OCI-LY7 (cell line): ENCODE data around the gene MTUS2. TPM values are rescaled to one million over a fixed set of nuclear protein-coding genes. Genes with fewer than 3 reads are reported as not detected.

Experiments used
- BruUV-seq: library from RNA; stranded (reverse); fragments of 400-500 nt; replicated peaks from 2 replicates; lab custom pipeline; 2021; lab: Mats Ljungman, UMichigan
- CTCF ChIA-PET: fragments of 300-600 bp; sonication (Branson Sonifier 250); formaldehyde crosslinking; loops from one replicate; lab custom pipeline; 2022; ENCODE audit warnings: antibody characterized with exemption; ENCODE audit not compliant: unreplicated experiment; lab: Charles Lee
- POLR2A ChIA-PET: fragments of 300-600 bp; sonication (Branson Sonifier 250); formaldehyde crosslinking; loops from one replicate; lab custom pipeline; 2022; ENCODE audit warnings: antibody characterized with exemption; lab: Charles Lee
- DNase-seq: peaks from one replicate; pipeline ENCODE4 v3.0.0-alpha.2; 2015; ENCODE audit warnings: low spot score
- H2AFZ ChIP-seq: fragments of 200-600 bp; sonication (generic), shearing (Covaris generic); 2 replicates; pipeline ENCODE4 v1.6.1; 2014; ENCODE audit warnings: mild to moderate bottlenecking, antibody characterized with exemption, low read length, moderate library complexity
- H3K27ac ChIP-seq: fragments of 200-600 bp; sonication (generic); 2 replicates; pipeline ENCODE4 v1.5.1; 2014; ENCODE audit warnings: mixed run types, low read depth, mild to moderate bottlenecking, moderate library complexity, low read length, inconsistent platforms; ENCODE audit not compliant: poor library complexity, severe bottlenecking
- H3K36me3 ChIP-seq: fragments of 200-600 bp; sonication (generic); 2 replicates; pipeline ENCODE4 v1.6.1; 2014; ENCODE audit warnings: mild to moderate bottlenecking, antibody characterized with exemption, low read length, moderate library complexity, mixed read lengths; ENCODE audit not compliant: insufficient read depth
- H3K4me1 ChIP-seq: fragments of 200-600 bp; sonication (generic); 2 replicates; pipeline ENCODE4 v1.5.1; 2014; ENCODE audit warnings: mild to moderate bottlenecking, low read length; ENCODE audit not compliant: insufficient read depth, poor library complexity, severe bottlenecking
- H3K4me2 ChIP-seq: fragments of 200-600 bp; sonication (generic); 2 replicates; pipeline ENCODE4 v1.6.1; 2014; ENCODE audit warnings: mild to moderate bottlenecking, low read length
- H3K4me3 ChIP-seq: fragments of 200-600 bp; sonication (generic); 2 replicates; pipeline ENCODE4 v1.5.1; 2014; ENCODE audit warnings: mild to moderate bottlenecking, low read depth, low read length; ENCODE audit not compliant: poor library complexity, severe bottlenecking
- H3K79me2 ChIP-seq: fragments of 200-600 bp; sonication (generic); 2 replicates; pipeline ENCODE4 v1.6.1; 2016; ENCODE audit warnings: low read depth, mild to moderate bottlenecking, low read length, moderate library complexity, mixed read lengths; ENCODE audit not compliant: insufficient read depth
- H3K9me2 ChIP-seq: fragments of 200-600 bp; sonication (generic); 2 replicates; pipeline ENCODE4 v1.6.1; 2016; ENCODE audit warnings: mild to moderate bottlenecking, low read length, mixed read lengths; ENCODE audit not compliant: insufficient read depth
- H3K9me3 ChIP-seq: fragments of 200-600 bp; sonication (generic); 2 replicates; pipeline ENCODE4 v1.6.1; 2014; ENCODE audit warnings: mild to moderate bottlenecking, mixed run types, low read length, mixed read lengths
- H4K20me1 ChIP-seq: fragments of 200-600 bp; sonication (generic); 2 replicates; pipeline ENCODE4 v1.6.1; 2014; ENCODE audit warnings: mild to moderate bottlenecking, antibody characterized with exemption, low read length, moderate library complexity, mixed read lengths; ENCODE audit not compliant: insufficient read depth
- EZH2phosphoT487 ChIP-seq: fragments of 200-600 bp; sonication (generic); IDR thresholded peaks from 2 replicates; pipeline ENCODE4 v1.6.1; 2018; ENCODE audit warnings: low read depth, borderline replicate concordance, mild to moderate bottlenecking, mixed run types, antibody characterized with exemption, low read length, moderate library complexity, mixed read lengths
- intact Hi-C: fragments of 100-400 bp; cut with micrococcal nuclease; formaldehyde crosslinking; loops from one replicate; pipeline ENCODE4 v1.10.0; 2022; ENCODE audit not compliant: unreplicated experiment
- total RNA-seq, 2 experiments: library from RNA; depleted of rRNA in 1 of 2; stranded (reverse); fragments of >200 nt in 1 of 2; shearing (Covaris generic) in 1 of 2; gene quantifications; 2 replicates each; pipeline ENCODE4 v1.2.3, GENCODE V29; 2014 to 2022
- TF ChIP-seq, protein P1 (sequence below): fragments of 200-600 bp; sonication (generic); conservative IDR thresholded peaks from 2 replicates; pipeline ENCODE4 v1.5.1; 2014; ENCODE audit warnings: mild to moderate bottlenecking, antibody characterized with exemption, low read length, moderate library complexity, mixed read lengths

The MTUS2 gene
- total RNA-seq, 2 experiments from 2014 or later: 0.16 to 9.8 TPM

DNA sequence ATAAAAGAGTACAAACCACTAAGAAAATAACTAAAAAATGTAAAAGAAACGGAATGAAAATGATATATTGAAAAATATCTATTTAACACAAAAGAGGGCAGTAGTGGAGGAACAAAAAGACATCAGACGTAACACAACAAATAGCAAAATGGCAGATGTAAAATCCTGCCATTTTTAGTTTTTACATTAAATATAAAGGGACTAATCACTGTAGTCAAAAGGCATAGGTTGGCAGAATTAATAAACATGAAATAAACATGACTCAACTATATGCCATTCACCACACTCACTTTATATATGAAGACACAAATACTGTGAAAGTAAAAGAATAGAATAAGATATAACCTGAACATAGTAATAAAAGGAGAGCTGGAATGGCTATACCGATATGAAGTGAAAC lies 11.0 kb downstream of the MTUS2 start:
- Histone ChIP-seq H3K79me2 (no peaks in the 10 kb centered on the region), H3K9me3 (peaks cover 17% of the 10 kb centered on the region; the same call in 1 of the 2 replicates), H3K4me1 (no peaks in the 10 kb centered on the region), H3K4me3 (no peak overlapping the region), H3K36me3 (no peaks in the 10 kb centered on the region), H2AFZ (no peak overlapping the region), H3K9me2 (no peaks in the 10 kb centered on the region), H3K4me2 (no peak overlapping the region), H3K27ac (no peak overlapping the region), H4K20me1 (no peaks in the 10 kb centered on the region)
- TF ChIP-seq EZH2phosphoT487: no peak
- TF ChIP-seq, protein P1, sequence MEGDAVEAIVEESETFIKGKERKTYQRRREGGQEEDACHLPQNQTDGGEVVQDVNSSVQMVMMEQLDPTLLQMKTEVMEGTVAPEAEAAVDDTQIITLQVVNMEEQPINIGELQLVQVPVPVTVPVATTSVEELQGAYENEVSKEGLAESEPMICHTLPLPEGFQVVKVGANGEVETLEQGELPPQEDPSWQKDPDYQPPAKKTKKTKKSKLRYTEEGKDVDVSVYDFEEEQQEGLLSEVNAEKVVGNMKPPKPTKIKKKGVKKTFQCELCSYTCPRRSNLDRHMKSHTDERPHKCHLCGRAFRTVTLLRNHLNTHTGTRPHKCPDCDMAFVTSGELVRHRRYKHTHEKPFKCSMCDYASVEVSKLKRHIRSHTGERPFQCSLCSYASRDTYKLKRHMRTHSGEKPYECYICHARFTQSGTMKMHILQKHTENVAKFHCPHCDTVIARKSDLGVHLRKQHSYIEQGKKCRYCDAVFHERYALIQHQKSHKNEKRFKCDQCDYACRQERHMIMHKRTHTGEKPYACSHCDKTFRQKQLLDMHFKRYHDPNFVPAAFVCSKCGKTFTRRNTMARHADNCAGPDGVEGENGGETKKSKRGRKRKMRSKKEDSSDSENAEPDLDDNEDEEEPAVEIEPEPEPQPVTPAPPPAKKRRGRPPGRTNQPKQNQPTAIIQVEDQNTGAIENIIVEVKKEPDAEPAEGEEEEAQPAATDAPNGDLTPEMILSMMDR: no peak
- no TSS peak for BruUV-seq
- intact Hi-C loops: no loop called here
- ChIA-PET POLR2A (no interaction called here), CTCF (no interaction called here)
- no peak for DNase-seq

GRCh38 chr13:28837111-28837510 lies 17.0 kb downstream of the MTUS2 start:
- Histone ChIP-seq H2AFZ (no peak overlapping the region), H3K9me3 (no peaks in the 10 kb centered on the region), H3K79me2 (no peaks in the 10 kb centered on the region), H3K4me2 (no peak overlapping the region), H3K4me1 (no peaks in the 10 kb centered on the region), H3K27ac (no peak overlapping the region), H4K20me1 (no peaks in the 10 kb centered on the region), H3K4me3 (no peak overlapping the region), H3K36me3 (no peaks in the 10 kb centered on the region), H3K9me2 (no peaks in the 10 kb centered on the region)
- no peak for DNase-seq
- intact Hi-C loops: no loop called here
- ChIA-PET POLR2A (interaction anchor here (0.5 kb wide), 1 partner anchor 1269 kb away, joined by 3 read pairs; no protein-coding TSS in a partner anchor), CTCF (no interaction called here)
- no TSS peak for BruUV-seq
- TF ChIP-seq EZH2phosphoT487: no peak
- TF ChIP-seq, protein P1: no peak

DNA sequence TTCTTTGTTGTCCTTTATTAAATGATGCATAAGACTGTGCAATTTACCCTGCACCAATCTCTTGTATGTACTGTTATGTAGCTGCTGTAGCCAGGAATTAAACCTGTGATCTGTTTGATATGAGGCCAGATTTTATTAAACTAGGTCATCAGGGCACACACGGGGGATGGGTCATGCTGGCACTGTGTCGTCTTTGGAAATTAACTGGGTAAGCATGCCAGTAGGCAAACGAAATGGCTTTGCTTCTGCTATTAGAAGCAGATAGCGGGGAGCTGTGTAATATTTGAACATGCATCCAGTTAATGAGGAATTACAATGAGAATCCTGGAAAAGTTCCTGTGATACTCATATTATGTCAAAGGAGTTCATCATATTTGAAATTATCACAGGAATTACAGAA lies 23.5 kb downstream of the MTUS2 start:
- TF ChIP-seq, protein P1: no peak
- TF ChIP-seq EZH2phosphoT487: no peak
- Histone ChIP-seq H4K20me1 (no peaks in the 10 kb centered on the region), H2AFZ (no peak overlapping the region), H3K9me2 (no peaks in the 10 kb centered on the region), H3K27ac (no peak overlapping the region), H3K4me1 (no peaks in the 10 kb centered on the region), H3K36me3 (no peaks in the 10 kb centered on the region), H3K4me2 (no peak overlapping the region), H3K9me3 (no peaks in the 10 kb centered on the region), H3K79me2 (no peaks in the 10 kb centered on the region), H3K4me3 (no peak overlapping the region)
- no peak for DNase-seq
- intact Hi-C loops: no loop called here
- BruUV-seq: no TSS peak
- ChIA-PET POLR2A (interaction anchor here (0.5 to 1.4 kb wide), 2 partner anchors 21 to 182 kb away, joined by 3 read pairs; no protein-coding TSS in a partner anchor), CTCF (interaction anchor here (0.5 kb wide), 1 partner anchor 37 kb away, joined by 3 read pairs; no protein-coding TSS in a partner anchor)
